ENCODE results near the gene PTGR3. TPM values are rescaled to one million over a fixed set of nuclear protein-coding genes. Genes with fewer than 3 reads are reported as not detected.

PTGR3 gene
- total RNA-seq: 10 to 100 TPM; 47.6 to 61.4 (median 57.1) TPM
- long read RNA-seq, donor 1, full-length matches to known transcripts: 31 of 40 reads
- long read RNA-seq, donor 1, partial matches to known transcripts: 0 of 40 reads
- long read RNA-seq, donor 1, other reads (novel, unspliced or antisense): 9 of 40 reads
- long read RNA-seq, donor 2, full-length matches to known transcripts: 1 of 2 reads
- long read RNA-seq, donor 2, partial matches to known transcripts: 0 of 2 reads
- long read RNA-seq, donor 2, other reads (novel, unspliced or antisense): 1 of 2 reads

GRCh38 chr18:75209129-75209950 is at the start of gene PTGR3:
Gene PTGR3 (minus strand): TSS chr18:75209139. CDS start chr18:75209058, 81 bp downstream.
- no peak for TF ChIP-seq CTCF (IDR thresholded peaks at IDR 0.05)
- H3K4me3 ChIP-seq: peak within 1 kb of the TSS; percentile 86
- ATAC-seq (peak; percentile 69), DNase-seq (peak; percentile 89 to 90 (median 89))
- no peaks in the 10 kb centered on the region for H3K9me3 ChIP-seq
- H3K4me1 ChIP-seq (ENCODE audit: low read depth): peaks cover 37% of the 10 kb centered on the region
- intact Hi-C loops (cut with DNase I, micrococcal nuclease): loop anchor here (10.0 kb wide), 2 partner anchors 565 to 715 kb away; partner anchors contain the start of gene CNDP2 (in 1 of the 2)
- no peaks in the 10 kb centered on the region for H3K36me3 ChIP-seq (ENCODE audit: low read depth)

- no peaks in the 10 kb centered on the region for H3K4me1 ChIP-seq (ENCODE audit: low read depth)
- TF ChIP-seq CTCF (IDR thresholded peaks at IDR 0.05): no peak
Measured at GRCh38 chr18:75257605-75258004, 48.7 kb upstream of the PTGR3 start.

GRCh38 chr18:75256376-75256775 is 47.4 kb upstream of the PTGR3 start:
- TF ChIP-seq CTCF (IDR thresholded peaks at IDR 0.05): no peak
- Histone ChIP-seq H3K9me3 (no peaks in the 10 kb centered on the region), H3K4me1 (ENCODE audit: low read depth) (no peaks in the 10 kb centered on the region), H3K4me3 (no peak overlapping the region), H3K36me3 (ENCODE audit: low read depth) (no peaks in the 10 kb centered on the region)
- intact Hi-C loops (cut with DNase I, micrococcal nuclease): no loop called here
- ATAC-seq (no peak), DNase-seq (no peak)

More at GRCh38 chr18:75257605-75258004, 48.7 kb upstream of the PTGR3 start:
- Histone ChIP-seq H3K9me3 (no peaks in the 10 kb centered on the region), H3K36me3 (ENCODE audit: low read depth) (no peaks in the 10 kb centered on the region), H3K4me3 (no peak overlapping the region)
- DNase-seq (no peak), ATAC-seq (no peak)
- intact Hi-C loops (cut with DNase I, micrococcal nuclease): no loop called here

GRCh38 chr18:75255094-75255493 is 46.2 kb upstream of the PTGR3 start:
- no peak for DNase-seq
- TF ChIP-seq CTCF (IDR thresholded peaks at IDR 0.05): no peak
- Histone ChIP-seq H3K36me3 (ENCODE audit: low read depth) (no peaks in the 10 kb centered on the region), H3K4me1 (ENCODE audit: low read depth) (no peaks in the 10 kb centered on the region), H3K4me3 (no peak overlapping the region), H3K9me3 (no peaks in the 10 kb centered on the region)
- ATAC-seq: no peak
- intact Hi-C loops (cut with DNase I, micrococcal nuclease): no loop called here

- Histone ChIP-seq H3K4me3 (no peak overlapping the region), H3K4me1 (ENCODE audit: low read depth) (no peaks in the 10 kb centered on the region), H3K36me3 (ENCODE audit: low read depth) (no peaks in the 10 kb centered on the region), H3K9me3 (no peaks in the 10 kb centered on the region)
- ATAC-seq (no peak), DNase-seq (no peak)
- TF ChIP-seq CTCF (IDR thresholded peaks at IDR 0.05): no peak
- intact Hi-C loops (cut with DNase I, micrococcal nuclease): no loop called here
Measured at GRCh38 chr18:75253784-75254183, 44.8 kb upstream of the PTGR3 start.
